ENCODE data around the gene TBX4.
"Not testable (repeated sequence)": the region's sequence is repeated elsewhere in the genome, so short reads cannot be mapped to it uniquely, and the experiment has no call there.

GRCh38 chr17:61429831-61430230 is 22.4 kb upstream of the TBX4 start:
- TF ChIP-seq YY1 (IDR thresholded peaks at IDR 0.05); RAD21 (IDR thresholded peaks at IDR 0.05); TAF1 (conservative IDR thresholded peaks at IDR 0.05); REST (IDR thresholded peaks at IDR 0.05); GABPA (IDR thresholded peaks at IDR 0.05 in 1 of 2, conservative IDR thresholded peaks at IDR 0.05 in 1 of 2); HNF4G (IDR thresholded peaks at IDR 0.05); RXRA (IDR thresholded peaks at IDR 0.05); ATF3 (IDR thresholded peaks at IDR 0.05); JUND (IDR thresholded peaks at IDR 0.05); NR2F2 (IDR thresholded peaks at IDR 0.05); SP1 (IDR thresholded peaks at IDR 0.05): not testable (repeated sequence)
- TF ChIP-seq, protein P1, sequence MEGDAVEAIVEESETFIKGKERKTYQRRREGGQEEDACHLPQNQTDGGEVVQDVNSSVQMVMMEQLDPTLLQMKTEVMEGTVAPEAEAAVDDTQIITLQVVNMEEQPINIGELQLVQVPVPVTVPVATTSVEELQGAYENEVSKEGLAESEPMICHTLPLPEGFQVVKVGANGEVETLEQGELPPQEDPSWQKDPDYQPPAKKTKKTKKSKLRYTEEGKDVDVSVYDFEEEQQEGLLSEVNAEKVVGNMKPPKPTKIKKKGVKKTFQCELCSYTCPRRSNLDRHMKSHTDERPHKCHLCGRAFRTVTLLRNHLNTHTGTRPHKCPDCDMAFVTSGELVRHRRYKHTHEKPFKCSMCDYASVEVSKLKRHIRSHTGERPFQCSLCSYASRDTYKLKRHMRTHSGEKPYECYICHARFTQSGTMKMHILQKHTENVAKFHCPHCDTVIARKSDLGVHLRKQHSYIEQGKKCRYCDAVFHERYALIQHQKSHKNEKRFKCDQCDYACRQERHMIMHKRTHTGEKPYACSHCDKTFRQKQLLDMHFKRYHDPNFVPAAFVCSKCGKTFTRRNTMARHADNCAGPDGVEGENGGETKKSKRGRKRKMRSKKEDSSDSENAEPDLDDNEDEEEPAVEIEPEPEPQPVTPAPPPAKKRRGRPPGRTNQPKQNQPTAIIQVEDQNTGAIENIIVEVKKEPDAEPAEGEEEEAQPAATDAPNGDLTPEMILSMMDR (IDR thresholded peaks at IDR 0.05; ENCODE audit: low read depth, low read length, missing input control), result not testable (repeated sequence)

All from liver (tissue), 3 donors.